Measurements from ENCODE around the gene MED27.

Gene MED27

DNA sequence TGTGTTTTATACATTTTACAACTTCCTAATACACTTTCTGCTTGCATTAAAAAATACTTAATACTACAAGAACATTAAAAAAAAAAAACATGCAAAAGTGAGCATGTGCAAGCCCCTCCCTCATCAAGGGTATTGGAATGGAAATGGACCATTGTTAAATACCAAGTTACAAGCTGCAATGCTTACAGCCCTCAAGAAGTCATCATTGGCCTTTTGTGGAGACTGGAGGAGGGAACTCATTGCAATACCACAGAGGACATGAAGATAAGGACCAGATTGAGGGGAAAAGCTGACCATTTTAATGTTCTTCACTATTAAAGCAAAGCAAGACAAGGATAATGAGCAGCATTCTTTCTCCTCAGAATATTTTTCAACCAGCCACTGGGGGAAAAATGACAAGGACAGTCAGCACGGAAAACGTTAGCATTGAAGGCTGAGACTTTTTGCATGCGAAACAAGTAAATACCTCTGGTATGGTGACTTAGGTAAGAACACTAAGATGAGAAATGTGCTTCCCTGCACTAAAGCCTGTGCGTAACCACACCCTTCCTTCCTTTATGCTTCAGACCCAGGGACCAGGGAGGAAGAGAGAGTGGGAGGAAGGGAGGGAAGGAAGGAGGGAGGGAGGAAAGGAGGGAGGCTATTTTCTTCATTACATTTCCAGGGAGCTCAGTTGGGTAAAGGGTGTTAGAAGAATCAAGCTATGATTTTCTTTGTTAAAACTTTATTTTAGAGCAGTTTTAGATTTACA, 198.7 kb downstream of the MED27 start:
- no peak for DNase-seq (ENCODE audit: low read depth in 2 of 2)

DNA sequence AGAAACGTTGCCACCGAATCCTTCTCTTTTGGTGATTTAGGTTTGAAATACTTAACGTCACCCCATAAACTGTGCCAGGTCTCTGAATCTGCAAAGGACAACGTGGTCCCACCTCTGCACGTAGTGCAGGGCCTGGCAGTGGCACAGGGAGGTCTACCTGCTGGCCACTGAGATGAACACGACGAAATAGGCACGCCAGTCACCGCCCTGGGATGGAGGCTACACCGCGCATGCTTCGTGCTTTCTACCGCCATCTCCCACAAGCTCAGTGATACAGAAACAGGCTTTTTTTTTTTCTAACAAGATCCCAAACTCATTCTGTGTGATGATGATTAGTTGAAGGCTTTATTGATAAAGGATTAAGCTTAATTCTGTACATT, 199.8 kb downstream of the MED27 start:
- DNase-seq (ENCODE audit: low read depth in 2 of 2) = no peak

DNA sequence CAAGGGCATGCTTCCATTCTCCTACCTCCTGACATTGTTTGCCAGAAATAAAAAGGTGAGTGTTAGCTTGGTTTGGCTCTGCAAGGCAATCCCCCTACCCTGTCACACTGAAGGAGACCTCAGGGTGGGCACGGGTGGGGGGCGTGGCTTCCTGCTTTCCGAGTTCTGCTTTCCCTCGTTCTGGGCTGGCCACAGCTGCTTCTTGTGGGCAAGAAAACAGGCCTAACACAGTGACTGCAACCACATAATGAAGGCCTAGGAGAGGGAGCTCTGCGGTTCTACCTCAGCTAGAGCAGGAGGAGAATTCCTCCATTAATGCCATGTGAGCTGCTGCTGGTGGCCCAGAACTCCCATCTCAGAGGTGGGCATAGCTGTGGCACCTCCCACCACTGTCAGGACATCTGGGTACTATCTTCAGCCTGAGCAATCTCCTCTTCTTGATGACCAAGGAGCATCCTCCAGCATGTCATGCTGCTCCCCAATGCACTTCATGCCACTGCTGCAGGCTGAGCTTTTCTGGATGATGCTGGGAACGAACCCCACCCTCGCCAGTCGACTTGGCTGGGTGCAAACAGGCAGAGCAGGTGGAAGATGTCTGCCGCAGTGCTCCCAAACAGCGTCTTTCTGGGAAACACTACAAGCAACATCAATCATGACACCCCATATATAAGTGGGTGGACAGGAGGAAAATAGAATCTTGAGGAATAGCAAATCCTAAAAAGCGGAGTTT, 200.3 kb downstream of the MED27 start:
- no peak for DNase-seq (ENCODE audit: low read depth in 2 of 2)

DNA sequence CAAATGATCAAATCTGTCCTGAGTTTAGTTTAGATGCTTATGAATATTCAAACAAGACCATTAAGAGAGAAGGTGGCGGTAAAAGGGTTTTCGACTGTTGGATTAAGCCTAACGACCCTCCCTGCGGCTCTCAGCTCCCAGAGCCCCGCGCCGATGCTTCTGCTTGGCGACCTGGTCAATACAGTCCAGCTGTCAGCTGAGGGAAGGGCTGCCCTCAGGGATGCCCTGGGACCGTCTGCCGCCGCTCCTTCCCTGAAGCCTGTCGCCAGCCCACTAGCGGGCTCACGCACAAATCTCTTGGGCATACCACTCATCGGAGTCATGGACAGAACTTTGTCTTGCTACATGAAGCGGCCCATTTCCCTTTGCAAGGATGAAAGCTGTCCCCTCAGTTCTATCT, 203.2 kb downstream of the MED27 start:
- DNase-seq (ENCODE audit: low read depth in 2 of 2) = no peak

DNA sequence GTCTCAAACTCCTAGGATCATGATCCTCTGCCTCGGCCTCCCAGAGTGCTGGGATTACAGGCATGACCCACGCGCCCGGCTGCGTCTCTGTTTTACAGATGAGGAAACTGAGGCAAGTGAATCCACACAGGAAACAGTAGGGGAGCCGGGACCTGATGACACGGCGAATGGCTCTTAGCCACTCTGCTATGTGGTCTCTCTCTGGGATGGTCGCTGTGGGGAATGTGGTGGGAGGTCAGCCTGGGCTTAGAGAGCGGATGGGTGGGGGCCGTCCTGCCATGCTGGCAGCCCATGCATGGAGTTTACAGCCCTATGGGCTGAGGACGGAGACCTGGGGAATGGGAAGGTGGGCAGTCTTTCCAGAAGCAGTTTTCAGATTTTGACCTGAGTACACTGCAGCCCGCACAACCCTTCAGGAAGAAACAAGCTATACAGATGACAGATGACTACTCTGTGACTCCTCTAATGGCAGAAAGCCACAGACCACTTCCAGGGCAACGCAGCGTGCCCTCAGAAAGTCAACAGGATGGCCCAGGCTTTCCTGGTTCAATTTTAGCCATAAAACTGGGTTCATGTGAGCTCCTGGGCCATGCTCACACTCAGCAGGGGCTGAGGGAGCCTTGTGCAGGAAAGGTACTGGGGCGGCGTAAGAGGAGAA, 203.7 kb downstream of the MED27 start:
- DNase-seq (ENCODE audit: low read depth in 2 of 2) = no peak

DNA sequence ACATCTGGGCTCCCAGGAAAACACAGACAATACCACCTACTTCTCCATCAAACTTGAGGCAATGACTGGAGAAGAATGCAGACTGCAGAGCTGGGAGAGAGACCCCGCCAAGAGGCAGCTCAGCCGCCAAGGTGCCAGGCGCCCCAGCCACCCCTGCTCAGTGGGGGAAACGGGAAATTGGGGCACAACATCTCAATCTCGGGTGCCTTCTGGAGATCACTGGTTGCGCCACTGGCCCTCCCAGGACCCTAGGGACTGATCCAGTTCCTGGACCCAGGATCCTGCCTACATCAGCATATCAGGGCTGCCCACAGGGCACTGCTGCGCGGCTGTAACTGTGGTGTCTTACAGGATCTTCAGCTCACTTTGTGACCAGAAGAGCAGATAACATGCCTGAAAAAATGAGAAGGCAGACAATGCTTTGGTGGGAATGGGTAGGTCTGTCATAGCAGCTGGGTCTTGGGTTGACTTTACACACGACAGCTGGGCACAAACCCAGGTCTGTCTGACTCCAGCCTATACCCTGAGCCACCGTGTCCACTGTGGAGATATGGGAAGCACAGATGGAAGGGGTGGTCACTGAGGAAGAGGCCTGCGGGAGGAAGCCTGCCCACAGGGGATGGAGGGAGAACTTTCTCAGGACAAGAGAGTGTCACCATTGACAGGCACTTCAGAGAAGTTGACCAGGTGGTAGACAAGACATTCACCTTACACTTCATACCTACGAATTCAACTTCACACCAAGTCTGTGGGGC, 204.6 kb downstream of the MED27 start:
- DNase-seq (ENCODE audit: low read depth in 2 of 2) = no peak

DNA sequence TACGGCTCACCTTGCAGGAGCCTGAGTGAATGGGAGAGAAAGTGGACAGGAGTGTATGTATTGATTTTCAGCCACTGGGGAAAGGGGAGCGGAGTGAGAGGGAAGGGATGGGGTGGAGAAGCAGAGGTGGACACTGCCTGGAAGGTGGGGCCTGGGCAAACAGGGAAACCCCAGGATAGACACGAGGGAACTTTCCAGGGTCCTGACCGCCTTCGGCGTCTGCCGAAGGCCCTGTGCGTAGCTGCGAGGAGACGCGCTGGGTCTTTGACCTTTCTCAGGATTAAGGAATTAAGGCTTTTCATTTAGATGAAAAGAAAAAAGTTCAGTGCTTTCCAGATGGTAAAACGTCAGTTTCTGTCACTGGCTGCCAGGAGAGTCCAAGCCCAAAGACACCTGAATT, 205.2 kb downstream of the MED27 start:
- no peak for DNase-seq (ENCODE audit: low read depth in 2 of 2)

DNA sequence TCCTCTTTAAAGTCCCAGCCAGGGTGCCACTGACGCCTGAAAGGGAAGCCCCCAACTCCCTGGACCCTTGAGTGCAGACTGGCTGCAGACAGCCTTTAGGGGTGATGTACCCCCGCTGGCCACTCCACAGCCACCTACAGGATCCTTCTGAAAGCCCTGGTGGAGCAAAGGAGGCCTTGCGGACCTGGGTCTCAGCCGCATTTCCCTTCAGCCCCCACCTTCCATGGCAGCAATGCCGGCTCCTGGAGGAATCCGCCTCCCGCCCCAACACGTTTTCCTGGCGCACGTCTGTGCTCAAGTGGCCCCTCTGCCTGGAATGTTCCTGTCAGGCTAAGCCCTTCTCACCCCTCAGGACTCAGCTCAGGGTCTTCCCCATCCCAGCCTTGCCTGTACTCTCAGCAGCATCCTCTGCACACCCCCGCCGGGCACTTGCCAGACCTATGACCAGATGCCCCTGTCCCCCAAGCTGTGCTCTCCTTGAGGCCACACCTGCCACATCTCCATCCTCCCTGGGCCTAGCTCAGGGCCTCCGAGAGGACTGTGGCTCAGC, 205.7 kb downstream of the MED27 start:
- DNase-seq (ENCODE audit: low read depth in 2 of 2) = no peak

DNA sequence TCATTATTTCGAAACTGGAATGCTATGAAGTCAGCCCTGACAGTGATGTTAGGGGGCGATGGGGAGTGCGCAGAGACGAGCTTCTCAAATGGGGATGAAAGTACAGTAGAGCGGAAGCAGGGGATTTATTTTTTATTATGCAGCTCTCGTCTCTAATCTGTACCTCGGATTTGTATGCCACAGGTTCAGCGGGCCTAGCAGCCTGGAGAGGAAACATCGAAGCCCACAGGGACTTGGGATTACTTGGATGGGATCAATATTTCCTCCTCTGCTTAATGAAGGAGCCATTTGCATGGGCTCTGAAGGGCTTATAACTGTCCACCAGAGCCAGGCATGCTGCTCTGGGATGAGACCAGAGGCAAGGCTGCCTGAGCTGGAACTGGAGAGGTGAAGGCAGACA, 206.3 kb downstream of the MED27 start:
- DNase-seq (ENCODE audit: low read depth in 2 of 2) = no peak

DNA sequence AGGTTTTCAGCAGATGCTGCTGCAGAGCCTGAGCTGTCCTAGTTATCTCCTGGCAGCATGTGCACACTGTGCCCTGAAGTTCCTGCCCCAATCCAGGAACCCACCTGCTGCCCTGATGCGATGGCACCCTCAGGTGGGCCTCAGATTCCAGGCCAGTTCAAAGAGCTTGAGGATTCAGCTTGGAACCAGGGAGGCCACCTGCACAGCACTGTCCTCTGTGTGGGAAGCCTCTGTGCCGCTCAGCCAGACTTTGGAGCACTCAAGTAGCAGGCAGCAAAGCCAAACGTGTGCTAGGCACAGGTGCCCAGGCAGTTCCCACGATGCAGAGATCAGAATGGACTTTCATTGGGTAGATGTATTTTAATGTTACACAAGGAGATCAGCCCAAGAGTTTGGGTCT, 207.0 kb downstream of the MED27 start:
- DNase-seq (ENCODE audit: low read depth in 2 of 2) = no peak

DNA sequence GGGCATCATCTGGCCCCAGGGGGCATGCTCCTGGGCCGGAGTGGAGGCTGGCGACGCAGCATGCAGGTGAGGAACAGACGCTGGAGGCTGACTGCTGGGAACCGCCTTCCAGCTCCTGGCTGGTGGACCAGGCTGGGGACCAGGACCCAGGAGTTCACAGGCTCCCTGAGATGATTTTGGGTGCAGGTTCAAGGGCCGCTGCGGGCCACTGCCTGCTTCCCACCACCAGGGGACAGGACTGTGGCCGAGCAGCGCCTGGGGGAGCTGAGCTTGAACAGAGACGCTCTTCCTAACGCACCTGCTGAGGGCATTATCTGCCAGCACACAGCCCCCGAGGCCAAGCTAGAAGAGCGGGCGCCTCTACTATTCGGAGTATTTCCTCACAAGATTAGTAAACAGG, 207.7 kb downstream of the MED27 start:
- no peak for DNase-seq (ENCODE audit: low read depth in 2 of 2)

DNA sequence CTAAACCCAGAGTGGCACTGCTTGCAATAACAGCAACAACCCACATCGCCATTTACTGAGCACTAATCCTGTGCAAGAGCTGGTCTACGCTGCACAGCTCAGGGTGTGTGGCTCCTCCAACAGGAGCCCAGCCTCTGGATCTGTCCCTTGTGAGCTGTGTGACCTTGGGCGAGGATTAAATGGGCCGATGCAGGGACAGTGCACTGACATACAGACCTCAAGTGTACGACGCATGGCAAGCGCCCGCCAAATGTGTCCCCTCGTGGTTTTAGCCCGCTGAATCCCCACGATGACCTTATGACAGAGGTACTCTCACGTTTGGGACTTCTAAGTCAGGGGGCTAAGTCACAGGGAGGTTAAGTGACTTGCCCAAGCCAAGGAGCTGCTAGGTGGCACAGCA, 209.5 kb downstream of the MED27 start:
- DNase-seq (ENCODE audit: low read depth in 2 of 2) = no peak

DNA sequence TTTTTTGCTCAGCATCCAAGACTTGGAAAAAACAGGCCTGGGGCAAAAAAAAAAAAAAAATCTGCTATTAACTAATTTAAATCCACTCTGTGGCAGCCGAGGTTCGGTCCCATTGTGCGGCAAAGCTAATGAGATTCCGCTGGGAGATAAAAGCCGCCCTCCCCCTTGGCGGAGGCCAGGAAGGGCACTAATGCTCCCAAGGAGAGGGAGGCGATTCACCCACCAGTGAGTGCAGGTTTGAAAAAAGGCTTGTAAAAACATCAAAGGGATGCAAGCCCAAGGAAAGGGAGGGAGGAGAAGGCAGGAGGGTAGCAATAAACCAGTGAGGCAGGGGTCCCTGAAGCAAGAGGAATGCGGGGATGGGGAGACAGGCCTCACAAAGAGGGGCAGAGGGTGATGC, 210.3 kb downstream of the MED27 start:
- DNase-seq (ENCODE audit: low read depth in 2 of 2) = no peak

DNA sequence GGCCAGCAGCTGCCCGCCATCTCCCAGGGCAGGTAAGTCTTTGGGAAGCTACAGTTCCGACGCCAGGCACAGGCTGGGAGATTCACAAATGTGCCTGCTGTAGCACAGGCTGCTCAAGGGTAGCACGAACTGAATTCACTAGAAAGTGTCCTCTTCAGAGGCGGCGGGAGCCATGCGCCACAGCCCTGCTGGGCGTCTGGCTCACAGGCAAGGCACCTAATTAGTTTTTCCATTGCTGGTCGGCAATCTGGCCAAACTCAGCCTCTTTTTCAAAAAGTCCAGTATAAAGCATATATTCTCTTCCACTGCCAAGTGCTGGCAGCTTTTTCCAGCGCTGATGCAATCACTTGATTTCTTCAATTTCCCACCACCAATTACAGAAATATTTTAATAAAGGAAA, 210.9 kb downstream of the MED27 start:
- DNase-seq (ENCODE audit: low read depth in 2 of 2) = no peak

DNA sequence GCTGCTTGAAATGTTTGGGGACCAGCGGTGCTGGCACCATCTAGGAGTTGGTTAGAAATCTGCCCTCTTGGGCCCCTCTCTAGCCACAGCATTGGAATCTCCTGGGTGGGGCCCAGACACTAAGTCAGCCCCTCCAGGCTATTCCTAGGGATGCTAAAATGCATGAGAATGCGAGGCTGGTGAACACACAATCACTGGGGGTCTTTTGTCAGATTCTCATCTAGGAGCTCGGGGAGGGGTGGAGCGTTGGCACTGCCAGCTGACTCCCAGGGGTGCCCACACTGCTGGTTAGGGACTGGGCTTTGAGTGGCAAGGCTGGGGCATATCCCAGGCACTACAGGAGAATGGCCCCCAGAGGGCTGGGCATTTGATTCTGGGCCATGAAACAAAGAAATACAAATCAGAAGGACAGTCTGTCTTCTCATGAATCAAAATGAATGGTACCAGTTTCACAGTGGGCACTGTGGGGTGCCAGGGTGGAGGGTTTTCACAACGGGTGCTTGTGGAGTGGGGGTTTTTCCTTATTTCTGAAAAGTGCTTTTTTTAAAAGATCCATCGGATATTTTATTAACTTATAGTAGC, 212.0 kb downstream of the MED27 start:
- no peak for DNase-seq (ENCODE audit: low read depth in 2 of 2)

DNA sequence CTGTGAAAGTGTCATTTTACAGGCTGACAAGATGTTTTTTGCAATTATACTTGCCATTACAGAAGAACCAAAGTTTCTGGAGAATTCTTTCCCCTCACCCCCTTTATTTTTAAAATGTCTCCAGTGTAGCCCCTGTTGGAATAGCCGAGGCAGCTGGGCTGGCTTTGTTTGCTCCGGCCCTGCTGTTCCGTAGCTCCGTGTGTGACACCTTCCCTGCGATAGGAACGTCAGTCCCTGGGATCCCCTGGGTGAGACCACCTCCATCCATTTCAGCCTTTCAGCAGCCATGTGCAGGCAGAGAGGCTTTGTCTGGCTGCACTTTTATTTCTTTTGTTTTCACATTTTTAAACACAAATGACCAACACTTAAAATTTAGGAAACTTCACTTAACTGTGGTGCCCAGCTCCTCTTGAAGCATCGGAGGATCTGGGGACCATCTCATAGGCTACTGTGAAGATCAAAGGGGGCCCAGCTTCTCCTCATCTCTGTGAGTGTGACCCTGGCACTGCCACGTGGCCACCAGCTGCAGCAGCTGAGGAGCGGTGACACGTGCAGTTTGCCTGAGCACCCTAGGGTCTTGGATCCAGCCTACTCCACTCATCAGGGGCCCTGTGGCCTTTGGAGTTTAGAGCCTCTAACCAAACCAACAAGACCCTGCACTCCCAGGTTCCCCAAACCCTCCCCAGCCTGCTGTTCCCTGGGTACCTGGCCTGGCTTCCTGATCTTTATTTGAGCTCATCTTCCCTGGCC, 214.0 kb downstream of the MED27 start:
- DNase-seq (ENCODE audit: low read depth in 2 of 2) = no peak

DNA sequence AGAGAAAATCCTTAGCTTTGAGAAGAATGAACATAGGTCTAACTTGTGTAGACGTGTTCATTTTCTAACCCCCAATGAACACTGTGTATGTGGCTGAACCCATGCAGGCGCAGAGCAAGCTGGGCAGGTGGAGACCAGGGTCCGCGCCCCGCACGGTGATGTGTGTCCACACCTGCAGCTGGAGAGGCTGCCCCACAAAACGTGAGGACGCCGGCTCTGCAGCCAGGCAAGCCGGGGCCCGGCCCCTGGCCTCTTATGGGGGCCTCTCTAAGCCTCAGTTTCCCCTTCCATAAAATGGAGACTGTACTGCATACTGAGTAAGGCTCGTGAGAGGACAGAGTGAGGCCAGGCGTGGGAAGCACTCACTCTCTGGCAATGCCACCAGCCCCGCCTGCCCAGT, 215.1 kb downstream of the MED27 start:
- no peak for DNase-seq (ENCODE audit: low read depth in 2 of 2)

DNA sequence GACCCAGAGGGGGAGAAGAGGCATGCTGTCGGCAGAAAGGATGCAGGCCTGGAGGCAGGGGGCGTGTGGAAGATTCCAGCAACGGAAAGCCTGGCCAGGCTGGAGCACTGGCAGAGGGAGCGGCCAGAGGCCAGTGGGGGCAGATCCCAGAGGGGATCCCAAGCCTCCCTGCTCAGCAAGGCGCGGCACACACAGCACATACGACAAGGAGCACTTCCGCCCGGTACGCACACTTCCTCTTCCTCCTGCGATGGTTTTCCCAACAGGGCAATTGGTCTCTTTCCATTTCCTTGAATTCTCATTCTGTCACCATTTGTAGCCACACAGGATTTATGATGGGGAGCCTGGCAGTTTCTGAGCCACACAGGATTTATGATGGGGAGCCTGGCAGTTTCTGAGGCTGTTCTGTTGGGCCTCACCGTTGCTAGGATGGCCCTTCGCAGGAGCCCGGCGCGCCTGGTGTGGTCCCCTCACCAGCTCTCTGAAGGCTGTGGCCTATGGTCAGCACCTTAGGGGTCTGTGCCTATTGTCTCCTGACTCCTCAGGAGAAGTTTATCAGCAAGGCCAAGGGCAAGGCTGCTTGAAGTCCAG, 216.3 kb downstream of the MED27 start:
- no peak for DNase-seq (ENCODE audit: low read depth in 2 of 2)

DNA sequence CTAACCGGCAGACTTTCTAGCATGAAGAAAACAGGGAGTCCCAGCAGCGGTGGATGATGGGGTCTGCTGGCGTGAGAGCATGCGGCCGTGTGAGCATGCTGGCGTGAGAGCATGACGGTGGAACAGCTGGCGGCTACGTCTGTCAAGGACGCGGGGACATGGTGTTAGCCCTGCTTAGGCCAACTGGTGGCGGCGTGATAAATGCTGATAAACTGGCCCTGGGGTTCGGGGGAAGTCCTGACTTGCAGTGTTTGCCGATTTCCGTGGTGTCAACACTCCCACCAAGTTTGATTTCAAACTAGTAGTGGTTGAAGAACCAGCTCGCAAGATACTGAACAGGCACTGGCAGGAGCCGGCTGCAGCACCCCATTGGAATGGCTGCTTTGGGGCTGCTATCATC, 217.4 kb downstream of the MED27 start:
- DNase-seq (ENCODE audit: low read depth in 2 of 2) = no peak

DNA sequence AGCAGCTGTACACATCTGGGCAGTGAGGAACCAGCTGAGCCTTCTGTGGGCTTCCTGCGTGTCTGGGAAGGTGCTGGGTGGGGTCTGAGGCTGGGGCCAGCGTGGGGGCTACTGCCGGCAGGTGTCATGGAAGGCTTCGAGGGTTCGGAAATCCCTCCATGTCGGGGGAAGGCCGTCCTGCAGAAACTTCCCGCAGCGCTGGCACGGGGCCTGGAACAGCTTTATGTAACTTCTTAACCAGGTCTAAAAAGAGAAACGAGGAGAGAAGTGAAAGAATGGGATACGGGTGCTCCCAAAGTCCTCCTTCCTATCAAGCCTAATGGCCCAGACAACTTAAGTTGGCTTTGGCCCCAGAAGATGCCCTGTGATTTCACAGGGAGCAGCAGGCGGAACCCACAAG, 219.2 kb downstream of the MED27 start:
- DNase-seq (ENCODE audit: low read depth in 2 of 2) = no peak

DNA sequence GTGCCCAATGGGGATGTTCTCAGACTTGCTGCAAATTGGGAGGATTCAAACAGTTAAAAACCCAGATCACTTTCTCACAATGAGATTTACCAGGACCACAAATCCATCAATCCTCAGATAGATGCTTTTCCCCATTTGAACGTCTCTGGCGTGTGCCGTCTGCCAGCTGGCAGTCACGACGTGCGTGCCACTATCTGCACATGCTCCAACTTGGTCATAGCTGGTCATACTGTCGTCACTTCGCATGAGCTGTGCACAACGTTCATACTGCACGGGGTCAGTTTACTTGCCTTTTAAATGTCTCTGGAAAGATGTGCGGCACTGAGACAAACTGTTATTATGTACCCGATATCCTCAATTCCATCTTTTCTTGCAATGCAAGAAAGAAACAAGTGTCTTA, 221.5 kb downstream of the MED27 start:
- DNase-seq (ENCODE audit: low read depth in 2 of 2) = no peak

Measured in stimulated activated CD8-positive, alpha-beta memory T cell treated with anti-CD3 and anti-CD28 coated beads, Interleukin-2, amount 100 ng/mL, for 48 hours (primary cell).